Ishikawa (cell line): ENCODE results near the gene WEE1.

Experiments used
- CEBPB ChIP-seq: IDR thresholded peaks from 2 replicates; pipeline ENCODE4 v1.6.1; 2012
- EP300 ChIP-seq: IDR thresholded peaks from 2 replicates; pipeline ENCODE4 v1.6.1; 2012; ENCODE audit warnings: borderline replicate concordance
- MAX ChIP-seq: IDR thresholded peaks from 2 replicates; pipeline ENCODE4 v1.6.1; 2012
- NFIC ChIP-seq: IDR thresholded peaks from 2 replicates; pipeline ENCODE4 v1.6.1; 2012
- RAD21 ChIP-seq: IDR thresholded peaks from 2 replicates; pipeline ENCODE4 v1.6.1; 2012; ENCODE audit warnings: low read depth
- REST ChIP-seq: IDR thresholded peaks from 2 replicates; pipeline ENCODE4 v1.6.1; 2012; ENCODE audit warnings: low read depth, mild to moderate bottlenecking
- TAF1 ChIP-seq: IDR thresholded peaks from 2 replicates; pipeline ENCODE4 v1.6.1; 2012; ENCODE audit warnings: low read depth, mild to moderate bottlenecking
- TEAD4 ChIP-seq: IDR thresholded peaks from 2 replicates; pipeline ENCODE4 v1.6.1; 2012
- YY1 ChIP-seq: IDR thresholded peaks from 2 replicates; pipeline ENCODE4 v1.6.1; 2012; ENCODE audit warnings: low read depth
- ZBTB7A ChIP-seq: IDR thresholded peaks from 2 replicates; pipeline ENCODE4 v1.6.1; 2012; ENCODE audit warnings: low read depth

DNA sequence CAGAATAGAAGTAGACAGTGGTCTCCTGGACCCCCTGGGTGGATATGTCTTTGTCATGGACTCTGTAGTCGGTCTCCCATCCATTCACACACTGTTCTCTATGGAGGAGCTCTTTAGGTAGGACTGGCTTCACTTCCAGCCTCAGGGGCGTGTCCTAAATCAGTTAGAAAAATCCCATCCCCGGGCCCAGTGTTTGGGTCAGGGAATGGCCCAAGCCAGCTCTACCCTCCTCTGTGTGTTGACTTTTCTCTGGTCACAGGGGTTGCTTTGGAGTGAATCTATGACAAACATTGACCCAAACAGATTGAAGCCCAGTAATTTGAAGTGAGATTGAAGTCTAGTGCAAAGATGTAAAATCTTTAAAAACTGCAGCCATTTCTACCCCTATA, 34.0 kb downstream of the WEE1 start:
- TF ChIP-seq TEAD4 (no peak), REST (no peak), RAD21 (no peak), YY1 (no peak), EP300 (no peak), TAF1 (no peak), MAX (no peak), CEBPB (no peak), NFIC (no peak), ZBTB7A (no peak)
